ENCODE results near the gene ROBO1.

Gene ROBO1

GRCh38 chr3:79040701-79041100, 727.1 kb downstream of the ROBO1 start:
- no peak for DNase-seq

GRCh38 chr3:79040091-79040490, 727.7 kb downstream of the ROBO1 start:
- no peak for DNase-seq

GRCh38 chr3:79039192-79039591, 728.6 kb downstream of the ROBO1 start:
- no peak for DNase-seq

- no peak for DNase-seq
Observed at GRCh38 chr3:79038636-79039035, 729.2 kb downstream of the ROBO1 start.

GRCh38 chr3:79038057-79038456, 729.7 kb downstream of the ROBO1 start:
- DNase-seq: no peak

- peak; percentile 59 for DNase-seq
Observed at GRCh38 chr3:79032686-79033318, 735.0 kb downstream of the ROBO1 start.

GRCh38 chr3:79030157-79030556, 737.6 kb downstream of the ROBO1 start:
- DNase-seq: no peak

- DNase-seq: no peak
Observed at GRCh38 chr3:79028916-79029315, 738.9 kb downstream of the ROBO1 start.

- no peak for DNase-seq
Observed at GRCh38 chr3:79027593-79027992, 740.2 kb downstream of the ROBO1 start.

GRCh38 chr3:79019924-79020173, 747.9 kb downstream of the ROBO1 start:
- no peak for DNase-seq

GRCh38 chr3:79019137-79019923, 748.5 kb downstream of the ROBO1 start:
- peak; percentile 89 for DNase-seq

- DNase-seq: no peak
Observed at GRCh38 chr3:79018671-79019136, 749.1 kb downstream of the ROBO1 start.

- no peak for DNase-seq
Observed at GRCh38 chr3:79018265-79018664, 749.5 kb downstream of the ROBO1 start.

GRCh38 chr3:79016587-79017376, 751.0 kb downstream of the ROBO1 start:
- no peak for DNase-seq

GRCh38 chr3:79015854-79016253, 751.9 kb downstream of the ROBO1 start:
- no peak for DNase-seq

GRCh38 chr3:79012946-79013362, 754.8 kb downstream of the ROBO1 start:
- no peak for DNase-seq

GRCh38 chr3:79012530-79012913, 755.3 kb downstream of the ROBO1 start:
- DNase-seq: no peak

GRCh38 chr3:79011821-79012529, 755.8 kb downstream of the ROBO1 start:
- DNase-seq: no peak

GRCh38 chr3:79009861-79010260, 757.9 kb downstream of the ROBO1 start:
- no peak for DNase-seq

GRCh38 chr3:79006077-79006476, 761.7 kb downstream of the ROBO1 start:
- DNase-seq: no peak

- no peak for DNase-seq
Observed at GRCh38 chr3:79005084-79005483, 762.7 kb downstream of the ROBO1 start.

- no peak for DNase-seq
Observed at GRCh38 chr3:79003994-79004393, 763.8 kb downstream of the ROBO1 start.

All from SHP77 treated with DMSO at 0.1 percent for 48 hours (cell line).